Esophagus (tissue), 2 donors: Measurements from ENCODE around the gene ATG16L2. TPM values are rescaled to one million over a fixed set of nuclear protein-coding genes. Genes with fewer than 3 reads are reported as not detected.

Experiments
- H3K27ac ChIP-seq, 2 donors: one replicate each; pipeline ENCODE4 v1.5.1; 2013; ENCODE audit warnings: low read depth in 2 of 2, mild to moderate bottlenecking in 2 of 2, inconsistent platforms in 1 of 2, low read length in 1 of 2, moderate library complexity in 1 of 2
- H3K27me3 ChIP-seq, 2 donors: one replicate each; pipeline ENCODE4 v1.6.1; 2013; ENCODE audit warnings: low read length in 2 of 2, control low read depth in 1 of 2, mild to moderate bottlenecking in 1 of 2; ENCODE audit not compliant: insufficient read depth in 2 of 2, control insufficient read depth in 1 of 2
- H3K36me3 ChIP-seq, 2 donors: one replicate each; pipeline ENCODE4 v1.6.1; 2013; ENCODE audit warnings: low read length in 1 of 2; ENCODE audit not compliant: control insufficient read depth in 2 of 2, insufficient read depth in 2 of 2
- H3K4me1 ChIP-seq, 2 donors: one replicate each; pipeline ENCODE4 v1.6.1; 2013; ENCODE audit warnings: low read length in 1 of 2; ENCODE audit not compliant: control insufficient read depth in 2 of 2, insufficient read depth in 2 of 2
- H3K4me3 ChIP-seq, 2 donors: one replicate each; pipeline ENCODE4 v1.5.1; 2013; ENCODE audit warnings: low read length in 2 of 2, mild to moderate bottlenecking in 2 of 2, low read depth in 1 of 2, moderate library complexity in 1 of 2
- H3K9me3 ChIP-seq, 2 donors: one replicate each; pipeline ENCODE4 v1.6.1; 2013; ENCODE audit warnings: mild to moderate bottlenecking in 2 of 2, low read depth in 1 of 2, low read length in 1 of 2, moderate library complexity in 1 of 2; ENCODE audit not compliant: control insufficient read depth in 2 of 2, insufficient read depth in 1 of 2
- WGBS, 2 donors: extraction: QIAGEN DNeasy Blood & Tissue Kit; methylation state at CpG; one replicate each; pipeline ENCODE4 v1.1.7; 2013; 5-methylcytosine and 5-hydroxymethylcytosine counted together
- polyA plus RNA-seq, 2 donors: library from polyadenylated mRNA; stranded (reverse); fragments of 200-250 nt; gene quantifications; one replicate each; pipeline ENCODE4 v1.2.3, GENCODE V29; 2013
- donor health status: healthy with polysubstance abuse.
- donor health status: Bipolar disorder and iron deficiency.

ATG16L2 gene
- polyA plus RNA-seq, 2 donors = 27.4 to 85.3 TPM

GRCh38 chr11:72864702-72865655 lies 50.8 kb downstream of the ATG16L2 start:
- Histone ChIP-seq H3K27me3 (no peaks in the 10 kb centered on the region), H3K27ac (no peak overlapping the region), H3K4me1 (no peaks in the 10 kb centered on the region), H3K36me3 (no peaks in the 10 kb centered on the region), H3K9me3 (no peaks in the 10 kb centered on the region), H3K4me3 (no peak overlapping the region)
- WGBS, 2 donors = 35 to 37% methylated on average over 5 of the region's 5 CpGs

- WGBS, 2 donors = 94 to 98% methylated on average over 5 of the region's 5 CpGs
- no peaks in the 10 kb centered on the region for H3K9me3 ChIP-seq
- no peaks in the 10 kb centered on the region for H3K27me3 ChIP-seq
- H3K4me1 ChIP-seq = no peaks in the 10 kb centered on the region
- H3K27ac ChIP-seq = no peak overlapping the region
- no peak overlapping the region for H3K4me3 ChIP-seq
- no peaks in the 10 kb centered on the region for H3K36me3 ChIP-seq
Measured at GRCh38 chr11:72867970-72868369, 53.8 kb downstream of the ATG16L2 start.

- Histone ChIP-seq H3K27me3 (no peaks in the 10 kb centered on the region), H3K4me1 (no peaks in the 10 kb centered on the region), H3K27ac (no peak overlapping the region), H3K9me3 (no peaks in the 10 kb centered on the region), H3K36me3 (no peaks in the 10 kb centered on the region), H3K4me3 (no peak overlapping the region)
- WGBS, 2 donors = 75 to 85% methylated on average over 4 of the region's 4 CpGs
Measured at GRCh38 chr11:72869831-72870230, 55.6 kb downstream of the ATG16L2 start.

- WGBS, 2 donors = 72 to 90% methylated on average over 1 of the region's 1 CpG
- no peaks in the 10 kb centered on the region for H3K4me1 ChIP-seq
- no peak overlapping the region for H3K4me3 ChIP-seq
- no peaks in the 10 kb centered on the region for H3K27me3 ChIP-seq
- H3K36me3 ChIP-seq = no peaks in the 10 kb centered on the region
- no peaks in the 10 kb centered on the region for H3K9me3 ChIP-seq
- no peak overlapping the region for H3K27ac ChIP-seq
Measured at GRCh38 chr11:72871119-72871518, 56.9 kb downstream of the ATG16L2 start.

GRCh38 chr11:72872012-72872411 lies 57.8 kb downstream of the ATG16L2 start:
- Histone ChIP-seq H3K27ac (no peak overlapping the region), H3K27me3 (no peaks in the 10 kb centered on the region), H3K4me1 (no peaks in the 10 kb centered on the region), H3K4me3 (no peak overlapping the region), H3K36me3 (no peaks in the 10 kb centered on the region), H3K9me3 (no peaks in the 10 kb centered on the region)
- 98 to 100% methylated on average over 1 of the region's 1 CpG for WGBS, 2 donors

GRCh38 chr11:72875736-72876135 lies 61.5 kb downstream of the ATG16L2 start:
- Histone ChIP-seq H3K27ac (no peak overlapping the region), H3K36me3 (no peaks in the 10 kb centered on the region), H3K9me3 (no peaks in the 10 kb centered on the region), H3K27me3 (no peaks in the 10 kb centered on the region), H3K4me1 (no peaks in the 10 kb centered on the region), H3K4me3 (no peak overlapping the region)
- 86 to 88% methylated on average over 1 of the region's 1 CpG for WGBS, 2 donors

GRCh38 chr11:72876147-72876546 lies 61.9 kb downstream of the ATG16L2 start:
- H3K9me3 ChIP-seq = no peaks in the 10 kb centered on the region
- no peaks in the 10 kb centered on the region for H3K27me3 ChIP-seq
- H3K36me3 ChIP-seq = no peaks in the 10 kb centered on the region
- 99 to 100% methylated on average over 3 of the region's 3 CpGs for WGBS, 2 donors
- H3K4me1 ChIP-seq = no peaks in the 10 kb centered on the region
- no peak overlapping the region for H3K4me3 ChIP-seq
- no peak overlapping the region for H3K27ac ChIP-seq

Other genes starting within 250 kb of the ATG16L2 start
- 1 to 10 TPM; 6.9 to 7.6 TPM for gene PDE2A, start 140.0 kb upstream of the ATG16L2 start, polyA plus RNA-seq
- 10 to 100 TPM; 28.4 to 45.3 TPM for gene ARAP1, start 62.0 kb upstream of the ATG16L2 start, polyA plus RNA-seq
- gene STARD10, start 20.4 kb upstream of the ATG16L2 start, polyA plus RNA-seq = 10 to 100 TPM; 57.9 to 65.8 TPM